ENCODE results near the gene ZNF775. TPM values are rescaled to one million over a fixed set of nuclear protein-coding genes. Genes with fewer than 3 reads are reported as not detected.

ZNF775 gene
- total RNA-seq: 4.8 and 6.9 TPM in 2 replicates

DNA sequence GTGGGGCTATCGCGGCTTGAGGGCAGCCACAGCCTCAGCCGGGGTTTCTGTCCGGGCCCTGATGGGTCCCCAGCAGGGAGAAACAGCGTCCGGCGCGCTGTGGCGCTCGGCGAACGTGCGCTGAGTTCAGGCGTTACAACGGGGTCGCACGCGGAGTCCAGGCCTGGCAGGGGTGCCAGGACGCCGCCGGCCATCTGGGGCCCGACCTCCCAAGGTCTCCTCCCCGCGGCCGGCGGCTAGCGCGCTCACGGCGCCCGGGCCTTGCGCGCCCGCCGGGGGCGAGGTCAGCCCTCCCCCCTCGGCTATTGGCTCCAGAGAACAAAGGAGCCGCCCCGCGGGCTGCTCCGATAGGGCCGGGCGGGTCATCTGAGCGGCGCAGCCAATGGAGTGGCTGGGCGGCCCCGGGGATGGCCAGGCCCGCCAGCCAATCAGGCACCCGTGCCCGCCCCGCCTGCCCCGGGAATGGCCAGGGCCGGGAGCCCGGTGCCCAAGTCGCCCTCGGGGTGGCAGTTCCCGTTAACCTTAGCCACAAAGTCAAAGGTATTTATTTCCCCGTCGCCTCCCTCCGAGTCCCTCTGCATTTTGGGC is at the start of gene ZNF775:
Gene ZNF775 (plus strand): TSS at position 478 of the 588 bp plus-strand sequence. CDS start 9,141 bp downstream, outside the sequence.

GRCh38 chr7:150341263-150342120 is 37.6 kb upstream of the ZNF775 start, which contains the start of gene RARRES2:
TSS of gene RARRES2 (minus strand) at chr7:150341629. CDS start at chr7:150340609, 1,020 bp downstream.

GRCh38 chr7:150368096-150368883 is 10.8 kb upstream of the ZNF775 start, which contains the start of gene REPIN1:
TSS of gene REPIN1 (plus strand) at chr7:150368822. CDS start at chr7:150369712, 890 bp downstream.

Other genes with a start within 250 kb of the ZNF775 start
- gene LRRC61, start 56.0 kb upstream of the ZNF775 start, total RNA-seq: 0.29 and 2.0 TPM in 2 replicates
- 0.67 and 2.0 TPM in 2 replicates for gene ACTR3C, start 55.8 kb upstream of the ZNF775 start, total RNA-seq
- gene RARRES2, start 37.7 kb upstream of the ZNF775 start, total RNA-seq: not detected in 2 replicates
- 125 and 130 TPM in 2 replicates for gene REPIN1, start 10.5 kb upstream of the ZNF775 start, total RNA-seq
- gene GIMAP8, start 71.3 kb downstream of the ZNF775 start, total RNA-seq: 49.6 and 68.7 TPM in 2 replicates
- gene GIMAP7, start 135.5 kb downstream of the ZNF775 start, total RNA-seq: 25.2 and 31.6 TPM in 2 replicates
- 134 and 166 TPM in 2 replicates for gene GIMAP4, start 188.1 kb downstream of the ZNF775 start, total RNA-seq